Activated naive CD4-positive, alpha-beta T cell treated with anti-CD3 and anti-CD28 coated beads, Interleukin-2, amount 50 U/mL, for 16 hours (primary cell): Measurements from ENCODE around the gene GJB3.
"Not testable (repeated sequence)": the region's sequence is repeated elsewhere in the genome, so short reads cannot be mapped to it uniquely, and the experiment has no call there.

Source experiments
- DNase-seq: peaks from one replicate; pipeline ENCODE4 v3.0.0-alpha.2; 2020

The GJB3 gene

DNA sequence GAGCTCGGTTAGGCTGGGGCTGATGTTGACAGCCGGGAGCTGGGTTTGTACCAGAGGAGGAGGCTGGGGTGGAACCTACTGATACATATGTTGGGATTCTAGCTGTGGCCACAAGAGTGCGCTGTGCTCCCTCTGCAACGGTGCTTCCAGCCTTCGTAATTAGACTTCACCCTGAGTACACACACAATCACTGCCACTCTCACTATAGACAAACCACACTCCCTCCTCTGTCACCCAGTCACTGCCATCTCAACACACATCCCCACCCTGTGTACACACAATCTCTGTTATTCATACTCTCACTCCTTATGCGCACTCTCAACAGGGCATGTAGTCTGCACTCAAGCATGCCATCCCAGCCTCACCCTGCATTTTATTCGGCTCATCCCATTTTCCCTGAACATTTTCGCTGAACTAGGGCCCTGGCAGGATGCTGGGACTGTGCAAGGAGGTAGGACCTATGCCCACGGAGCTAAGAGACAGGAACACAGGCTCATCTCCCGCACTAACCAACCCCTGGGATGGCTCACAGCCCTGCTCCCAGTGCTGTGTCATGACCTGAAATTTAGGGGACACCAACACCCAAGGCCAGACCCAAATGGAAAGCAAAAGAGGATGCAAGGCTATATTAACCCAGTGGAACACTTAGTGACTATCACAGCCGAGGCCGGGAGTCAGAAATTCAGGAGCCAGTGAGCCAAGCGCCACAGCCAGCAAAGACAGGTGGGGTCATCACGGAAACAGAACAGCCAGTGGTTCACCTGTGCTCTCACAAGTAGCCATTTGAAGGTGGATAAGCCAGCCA, 5.7 kb downstream of the GJB3 start:
- peak; percentile 64 for DNase-seq

DNA sequence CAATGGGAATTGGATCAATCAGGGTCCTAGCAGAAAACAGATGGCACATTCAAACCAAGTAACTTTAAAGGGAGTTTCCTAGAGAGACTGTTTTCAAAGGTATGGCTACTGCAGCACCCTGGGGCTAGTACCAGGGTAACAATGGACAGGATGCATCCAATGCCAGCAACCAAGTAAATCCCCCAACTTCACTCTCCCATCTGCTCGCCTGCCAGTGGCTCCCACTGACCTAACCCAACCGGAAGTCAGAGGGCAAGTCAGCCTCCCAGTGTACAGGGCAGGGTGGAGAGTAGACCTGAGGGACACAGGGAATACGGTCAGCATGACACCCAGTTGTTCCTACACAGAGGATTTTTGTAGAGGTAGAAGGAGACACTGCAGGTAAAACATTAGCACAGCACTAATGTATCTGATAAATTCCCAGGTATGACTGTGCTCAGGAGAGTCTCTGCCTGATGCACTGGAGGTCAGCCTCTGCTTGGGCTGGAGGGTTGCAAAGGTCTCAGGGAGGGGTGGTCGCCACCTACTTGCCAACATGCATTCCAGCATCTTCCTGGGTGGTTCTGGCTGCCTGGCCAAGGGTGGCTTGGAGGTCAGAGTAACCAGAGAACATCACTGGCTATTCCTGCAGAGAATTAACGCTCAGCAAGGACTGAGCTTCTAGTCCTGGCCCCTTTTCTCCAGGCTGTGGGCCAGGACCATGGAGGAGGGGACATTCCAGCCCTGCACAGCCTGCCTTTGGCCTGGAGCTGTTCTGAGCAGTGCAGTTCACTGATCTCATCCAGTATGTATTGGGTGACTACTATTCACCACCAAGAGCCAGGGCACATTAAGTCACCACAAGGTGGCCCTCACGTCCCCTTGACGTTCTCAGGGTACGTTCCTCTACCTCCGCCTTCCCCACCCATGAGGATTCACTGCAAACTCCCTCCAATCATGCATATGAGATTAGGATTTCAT, 6.7 kb downstream of the GJB3 start:
- DNase-seq: no peak

DNA sequence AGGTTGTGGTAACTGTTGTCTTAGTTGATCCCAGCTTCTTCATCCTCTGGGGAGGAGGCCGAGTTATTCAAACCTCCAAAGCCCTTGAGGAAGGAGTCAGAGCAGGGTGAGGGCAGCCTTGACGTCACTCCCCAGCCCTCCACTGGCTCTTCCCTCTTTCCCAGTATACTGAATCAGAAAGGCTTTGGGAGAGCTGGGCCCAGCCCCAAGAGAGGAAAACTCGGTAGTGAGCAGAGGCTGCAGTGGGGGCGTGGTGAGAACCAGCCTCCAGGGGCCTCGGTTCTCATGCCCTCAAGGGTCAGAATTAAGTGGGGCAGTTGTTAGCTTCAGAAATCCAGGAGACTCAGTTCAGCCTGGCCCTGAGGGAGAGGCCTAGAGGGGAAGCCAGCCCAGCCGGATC, 10.0 kb downstream of the GJB3 start:
- DNase-seq: no peak

DNA sequence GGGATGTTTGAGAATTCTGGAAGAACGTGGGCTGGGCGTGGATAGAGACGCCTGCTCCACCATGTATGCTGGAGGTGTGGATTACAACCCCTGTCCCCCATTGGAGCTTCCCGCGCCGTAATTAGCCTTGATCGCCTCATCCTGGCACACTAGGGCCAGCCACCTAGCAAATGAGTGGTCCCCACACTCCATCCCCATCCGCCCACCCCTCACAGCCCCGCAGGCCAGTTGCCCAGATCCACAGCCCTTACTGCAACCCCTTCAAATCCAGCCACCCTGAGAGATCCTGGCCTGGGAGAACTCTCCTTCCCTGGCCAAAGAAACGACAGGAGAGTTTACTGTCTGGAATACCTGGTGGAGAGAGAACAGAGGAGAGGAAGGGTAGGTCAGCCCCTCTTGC, 11.4 kb downstream of the GJB3 start:
- DNase-seq: no peak

DNA sequence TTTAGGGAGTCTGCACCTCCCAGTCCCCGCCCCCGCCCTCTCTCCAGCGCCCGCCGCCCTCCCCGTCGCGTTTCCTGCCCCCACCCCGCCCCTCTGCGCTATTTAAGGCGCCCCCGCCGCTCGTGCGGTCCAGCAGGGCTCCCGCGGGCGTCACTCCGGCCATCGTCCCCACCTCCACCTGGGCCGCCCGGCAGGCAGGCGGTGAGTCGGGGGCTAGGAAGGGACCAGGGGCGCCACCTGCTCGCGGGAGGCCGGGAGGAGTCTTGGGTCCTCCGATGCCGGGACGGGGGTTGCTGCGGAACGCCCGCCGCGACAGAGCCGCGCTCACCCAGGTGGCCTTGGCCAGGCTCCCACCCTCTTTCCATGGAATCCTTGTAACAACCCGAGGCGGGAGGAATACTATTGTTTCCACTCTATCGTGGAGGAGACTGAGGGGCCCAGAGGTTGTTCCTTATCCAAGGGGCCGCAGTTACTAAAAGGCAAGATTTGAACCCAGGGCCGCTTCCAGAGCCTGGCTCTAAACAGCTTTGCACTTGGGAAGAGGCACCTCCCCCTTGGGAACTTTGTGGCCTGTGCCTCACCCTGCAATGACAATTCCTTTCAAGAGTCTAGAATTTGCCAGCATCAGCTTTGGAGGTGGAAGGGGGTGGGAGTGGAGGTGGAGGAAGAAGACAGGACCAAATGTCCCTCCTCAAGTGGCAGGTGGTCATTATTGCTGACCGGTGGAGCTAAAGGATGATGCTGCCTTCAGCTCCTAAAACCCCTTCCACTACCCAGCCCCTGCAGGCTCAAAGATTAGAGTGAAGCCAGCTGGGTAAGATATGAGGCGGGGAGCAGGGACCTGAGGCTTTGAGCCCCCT, 12.1 kb downstream of the GJB3 start, which contains the start of gene GJA4:
Gene GJA4, plus strand, starts transcription at position 132 of the 860 bp plus-strand sequence. CDS start 1,215 bp downstream, outside the sequence.
- DNase-seq: no peak

DNA sequence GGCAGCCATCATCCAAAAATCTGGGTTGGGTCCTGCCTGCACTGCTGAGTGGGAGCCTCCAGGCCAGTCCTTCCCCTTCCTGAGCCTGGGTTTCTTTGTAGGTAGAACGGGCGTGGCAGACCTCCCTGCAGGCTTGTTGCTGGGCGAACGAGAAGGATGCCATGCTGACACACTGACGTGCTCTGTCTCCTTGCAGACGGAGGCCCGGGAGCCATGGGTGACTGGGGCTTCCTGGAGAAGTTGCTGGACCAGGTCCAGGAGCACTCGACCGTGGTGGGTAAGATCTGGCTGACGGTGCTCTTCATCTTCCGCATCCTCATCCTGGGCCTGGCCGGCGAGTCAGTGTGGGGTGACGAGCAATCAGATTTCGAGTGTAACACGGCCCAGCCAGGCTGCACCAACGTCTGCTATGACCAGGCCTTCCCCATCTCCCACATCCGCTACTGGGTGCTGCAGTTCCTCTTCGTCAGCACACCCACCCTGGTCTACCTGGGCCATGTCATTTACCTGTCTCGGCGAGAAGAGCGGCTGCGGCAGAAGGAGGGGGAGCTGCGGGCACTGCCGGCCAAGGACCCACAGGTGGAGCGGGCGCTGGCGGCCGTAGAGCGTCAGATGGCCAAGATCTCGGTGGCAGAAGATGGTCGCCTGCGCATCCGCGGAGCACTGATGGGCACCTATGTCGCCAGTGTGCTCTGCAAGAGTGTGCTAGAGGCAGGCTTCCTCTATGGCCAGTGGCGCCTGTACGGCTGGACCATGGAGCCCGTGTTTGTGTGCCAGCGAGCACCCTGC, 13.2 kb downstream of the GJB3 start:
- no peak for DNase-seq

DNA sequence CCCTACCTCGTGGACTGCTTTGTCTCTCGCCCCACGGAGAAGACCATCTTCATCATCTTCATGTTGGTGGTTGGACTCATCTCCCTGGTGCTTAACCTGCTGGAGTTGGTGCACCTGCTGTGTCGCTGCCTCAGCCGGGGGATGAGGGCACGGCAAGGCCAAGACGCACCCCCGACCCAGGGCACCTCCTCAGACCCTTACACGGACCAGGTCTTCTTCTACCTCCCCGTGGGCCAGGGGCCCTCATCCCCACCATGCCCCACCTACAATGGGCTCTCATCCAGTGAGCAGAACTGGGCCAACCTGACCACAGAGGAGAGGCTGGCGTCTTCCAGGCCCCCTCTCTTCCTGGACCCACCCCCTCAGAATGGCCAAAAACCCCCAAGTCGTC, 13.8 kb downstream of the GJB3 start:
- no peak for DNase-seq

DNA sequence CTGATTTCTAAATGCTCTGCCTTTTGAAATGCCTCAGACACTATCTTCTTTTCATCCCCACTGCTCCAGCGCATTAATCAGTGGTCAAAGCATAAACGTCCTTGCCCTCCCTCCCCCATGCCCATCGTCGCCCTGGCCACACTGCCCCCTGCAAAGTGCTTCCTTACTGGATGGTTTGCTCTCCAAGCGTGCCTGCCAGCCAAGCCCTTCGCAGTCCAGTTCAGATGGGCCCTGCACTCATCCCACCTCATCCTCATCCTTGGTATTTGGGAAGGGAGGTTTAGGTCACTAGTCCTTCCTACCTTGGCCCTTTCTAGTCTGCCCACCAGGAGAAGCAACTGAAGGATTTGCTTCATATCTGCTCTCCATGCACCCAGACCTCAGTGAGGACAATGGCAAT, 14.9 kb downstream of the GJB3 start:
- DNase-seq: no peak

DNA sequence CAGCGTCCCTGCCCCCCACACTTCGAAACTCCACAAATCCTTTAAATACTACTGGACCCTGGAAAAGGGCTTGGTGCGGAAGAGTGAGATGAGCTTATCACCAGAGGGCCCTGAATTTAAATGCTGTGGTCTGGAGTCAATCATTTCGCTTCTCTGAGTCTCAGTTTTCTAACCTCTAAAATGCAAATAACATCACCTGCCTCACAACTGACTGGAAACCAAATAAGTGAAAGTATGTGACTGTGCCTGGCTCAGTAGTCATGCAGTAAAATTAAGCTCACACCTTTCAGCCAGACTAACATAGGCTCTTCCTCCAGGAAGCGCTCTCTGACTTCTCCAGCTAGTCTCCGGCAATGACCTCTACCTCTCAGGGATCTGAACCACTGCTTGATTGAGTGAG, 16.0 kb downstream of the GJB3 start:
- DNase-seq: no peak

DNA sequence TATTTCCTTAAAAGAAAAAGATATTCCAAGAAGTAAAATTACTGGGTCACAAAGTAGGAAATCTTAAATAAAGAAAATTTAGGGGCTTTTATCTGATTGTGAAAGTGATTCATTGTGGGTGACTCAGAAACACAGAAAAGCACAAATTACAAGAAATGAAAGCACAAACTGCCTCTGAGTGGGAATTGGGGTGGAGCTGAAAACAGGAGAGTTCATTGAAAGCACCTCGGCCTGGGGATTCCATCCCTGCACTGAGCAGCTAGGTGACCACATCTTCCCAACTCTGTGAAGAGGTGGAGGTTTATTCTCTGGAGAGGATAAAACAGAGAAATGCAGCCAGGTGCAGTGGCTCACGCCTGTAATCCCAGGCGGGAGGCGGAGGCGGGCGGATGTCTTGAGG, 19.2 kb downstream of the GJB3 start:
- no peak for DNase-seq

DNA sequence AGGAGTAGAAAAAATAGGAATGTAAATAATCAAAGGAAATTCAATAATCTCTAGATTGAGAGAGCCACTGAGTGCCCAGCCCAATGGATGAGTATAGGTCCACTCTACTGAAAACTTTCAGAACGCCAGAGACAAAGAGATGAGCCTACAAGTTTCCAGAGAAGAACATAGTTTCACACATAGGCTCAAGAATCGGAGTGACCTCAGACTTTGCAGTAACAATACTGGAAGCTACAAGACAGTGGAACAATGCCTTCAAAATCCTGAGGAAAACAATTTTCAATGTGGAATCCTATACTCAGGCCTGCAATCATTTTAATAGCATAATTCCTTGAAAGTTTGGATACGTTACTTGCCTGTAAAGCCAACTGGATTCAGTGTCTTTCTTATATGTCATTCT, 22.8 kb downstream of the GJB3 start:
- no peak for DNase-seq

DNA sequence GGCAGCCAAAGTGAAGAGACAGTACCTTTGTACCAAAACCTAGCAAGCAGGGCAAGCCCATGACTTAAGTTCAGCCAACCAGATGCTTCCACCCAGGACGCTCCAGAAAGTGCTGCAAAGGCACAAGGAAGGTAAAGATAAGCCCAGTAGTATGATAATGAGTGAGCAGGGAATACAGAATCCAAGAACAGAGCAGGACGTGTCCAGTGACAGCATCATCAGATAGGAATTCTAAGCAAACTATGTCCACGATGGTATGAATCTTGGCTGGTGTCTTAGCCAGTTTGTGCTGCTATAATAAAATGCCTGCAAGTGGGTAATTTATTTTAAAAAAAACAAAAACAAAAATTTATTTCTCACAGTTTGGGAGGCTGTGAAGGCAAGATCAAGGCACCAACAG, 25.4 kb downstream of the GJB3 start:
- DNase-seq: no peak

DNA sequence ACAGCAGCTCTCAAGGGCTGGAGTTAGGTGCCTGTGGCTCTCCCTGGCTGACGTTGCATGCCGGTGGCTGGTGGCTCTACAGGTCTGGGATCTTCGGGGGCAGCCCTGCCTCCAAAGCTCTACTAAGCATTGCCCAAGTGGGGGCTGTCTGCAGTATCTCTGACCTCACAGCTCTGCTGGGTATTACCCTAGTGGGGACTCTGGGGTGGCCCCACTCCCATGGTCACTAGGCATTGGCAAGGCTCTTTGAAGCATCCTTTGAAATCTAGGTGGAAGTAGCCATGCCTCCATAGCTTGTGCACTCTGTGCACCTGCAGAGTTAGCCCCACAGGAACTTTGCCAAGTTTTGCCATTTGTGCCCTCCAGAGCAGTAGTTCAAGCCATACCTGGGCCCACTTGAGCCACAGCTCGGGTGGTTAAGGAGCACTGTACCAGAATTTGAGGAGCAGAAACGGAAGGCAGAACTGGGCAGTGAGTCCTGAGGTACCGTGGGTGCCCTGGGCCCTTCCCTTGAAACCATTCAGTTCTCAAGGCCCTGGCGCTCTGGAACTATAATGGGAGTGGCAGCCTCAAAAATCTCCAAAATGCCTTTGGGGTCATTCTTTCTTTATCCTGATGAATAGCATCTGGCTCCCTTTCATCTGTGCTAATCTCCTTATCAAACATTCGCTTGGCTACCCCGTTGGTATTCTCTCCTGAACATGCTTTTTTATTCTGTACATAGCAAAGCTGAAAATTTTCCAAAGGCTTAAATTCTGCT, 27.2 kb downstream of the GJB3 start:
- no peak for DNase-seq

DNA sequence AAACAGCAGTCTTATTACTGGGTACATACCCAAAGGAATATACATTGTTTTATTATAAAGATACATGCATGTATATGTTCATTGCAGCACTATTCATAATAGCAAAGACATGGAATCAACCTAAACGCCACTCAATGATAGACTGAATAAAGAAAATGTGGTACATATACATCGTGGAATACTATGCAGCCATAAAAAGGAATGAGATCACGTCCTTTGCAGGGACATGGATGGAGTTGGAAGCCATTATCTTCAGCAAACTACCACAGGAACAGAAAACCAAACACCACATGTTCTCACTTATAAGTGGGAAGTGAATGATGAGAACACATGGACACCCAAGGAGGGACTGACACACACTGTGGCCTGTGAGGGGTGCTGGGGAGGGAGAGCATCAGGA, 29.8 kb downstream of the GJB3 start:
- not testable (repeated sequence) for DNase-seq

DNA sequence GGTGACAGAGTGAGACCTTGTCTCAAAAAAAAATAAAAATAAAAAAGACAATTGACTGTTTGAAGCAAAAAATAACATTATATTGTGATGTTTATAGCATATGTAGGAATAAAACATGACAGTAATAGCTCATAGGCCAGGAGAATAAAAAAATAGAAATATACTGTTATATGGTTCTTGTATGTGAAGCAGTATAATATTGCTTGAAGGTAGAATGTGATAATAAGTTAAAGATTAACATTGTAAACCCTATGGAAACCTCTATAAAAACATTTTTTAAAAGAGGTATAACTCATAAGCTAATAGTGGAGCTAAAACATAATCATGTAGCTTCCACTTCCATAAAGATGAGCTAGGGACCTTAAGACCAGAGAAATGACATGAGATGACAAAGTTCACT, 35.3 kb downstream of the GJB3 start:
- no peak for DNase-seq

DNA sequence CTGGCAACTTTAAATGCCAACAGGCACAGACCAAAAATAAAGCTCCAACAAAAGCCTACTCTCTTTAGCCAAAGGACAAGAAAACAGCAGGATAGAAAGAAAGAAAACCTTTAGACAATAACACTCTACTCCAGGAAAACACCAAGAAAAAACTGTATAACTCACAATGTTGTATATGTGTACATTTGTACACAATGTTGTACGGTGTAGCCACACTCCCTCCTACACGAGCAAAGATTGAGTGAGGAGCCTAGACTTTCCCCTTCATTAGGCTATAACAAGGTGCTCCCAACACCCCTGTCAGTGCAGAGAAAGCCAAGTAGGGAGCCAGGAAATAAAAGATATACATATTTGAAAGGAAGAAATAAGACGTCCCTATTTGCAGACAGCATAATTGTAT, 35.8 kb downstream of the GJB3 start:
- DNase-seq: no peak

DNA sequence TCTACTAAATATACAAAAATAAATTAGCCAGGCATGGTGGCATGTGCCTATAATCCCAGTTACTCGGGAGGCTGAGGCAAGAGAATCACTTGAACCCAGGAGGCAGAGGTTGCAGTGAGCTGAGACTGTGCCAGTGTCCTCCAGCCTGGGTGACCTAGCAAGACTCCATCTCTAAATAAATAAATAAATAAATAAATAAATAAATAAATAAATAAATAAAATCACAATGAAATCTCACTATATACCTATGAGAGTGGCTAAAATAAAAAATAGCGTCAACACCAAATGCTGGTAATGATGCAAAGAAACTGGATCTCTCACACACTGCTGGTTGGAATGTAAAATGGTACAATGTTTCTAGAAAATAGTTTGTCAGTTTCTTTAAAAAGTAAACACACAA, 37.8 kb downstream of the GJB3 start:
- not testable (repeated sequence) for DNase-seq

DNA sequence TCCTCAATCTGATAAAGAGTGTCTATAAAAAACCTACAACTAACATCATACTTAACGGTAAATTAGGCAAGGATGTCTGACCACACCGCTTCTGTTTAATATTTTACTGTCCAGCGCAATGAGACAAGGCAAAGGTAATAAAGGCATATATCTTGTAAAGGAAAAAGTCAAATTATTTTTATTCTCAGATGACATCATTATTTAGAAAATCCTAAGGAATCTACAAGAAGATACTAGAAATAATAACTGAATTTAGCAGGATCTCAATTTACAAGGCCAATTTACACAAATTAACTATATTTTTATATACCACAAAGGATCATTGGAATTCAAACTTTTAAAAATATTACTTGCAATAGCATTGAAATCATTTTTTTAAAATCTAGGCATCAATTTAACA, 41.2 kb downstream of the GJB3 start:
- DNase-seq: no peak

DNA sequence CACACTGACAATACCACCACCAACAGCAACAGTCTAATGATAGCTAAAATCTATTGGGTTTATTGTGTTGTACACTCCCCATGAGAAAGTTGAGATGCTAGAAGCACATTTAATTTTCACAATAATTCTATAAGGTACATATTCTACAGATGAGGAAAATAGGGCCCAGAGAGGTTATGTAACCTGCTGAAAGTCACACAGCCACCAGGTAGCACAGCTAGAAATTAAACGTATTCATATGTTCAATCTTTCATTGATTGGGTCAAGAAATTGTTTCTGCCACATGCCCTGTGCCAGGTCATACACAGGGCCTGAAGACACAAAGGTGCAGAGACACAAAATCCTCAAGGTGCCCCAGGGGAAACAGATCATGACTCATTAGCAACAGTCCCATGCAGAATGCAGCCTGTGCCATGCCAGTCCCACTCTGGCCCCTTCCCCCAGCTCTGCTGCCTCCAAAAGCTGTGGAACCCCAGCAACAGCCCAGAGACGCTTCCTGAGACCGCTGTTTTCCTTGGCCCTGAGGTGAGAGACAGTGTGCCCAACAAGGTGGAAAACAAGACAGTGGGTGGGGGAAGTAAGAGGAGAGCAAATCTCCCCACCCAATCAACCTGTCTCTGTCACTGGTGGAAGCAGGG, 43.9 kb downstream of the GJB3 start:
- no peak for DNase-seq

DNA sequence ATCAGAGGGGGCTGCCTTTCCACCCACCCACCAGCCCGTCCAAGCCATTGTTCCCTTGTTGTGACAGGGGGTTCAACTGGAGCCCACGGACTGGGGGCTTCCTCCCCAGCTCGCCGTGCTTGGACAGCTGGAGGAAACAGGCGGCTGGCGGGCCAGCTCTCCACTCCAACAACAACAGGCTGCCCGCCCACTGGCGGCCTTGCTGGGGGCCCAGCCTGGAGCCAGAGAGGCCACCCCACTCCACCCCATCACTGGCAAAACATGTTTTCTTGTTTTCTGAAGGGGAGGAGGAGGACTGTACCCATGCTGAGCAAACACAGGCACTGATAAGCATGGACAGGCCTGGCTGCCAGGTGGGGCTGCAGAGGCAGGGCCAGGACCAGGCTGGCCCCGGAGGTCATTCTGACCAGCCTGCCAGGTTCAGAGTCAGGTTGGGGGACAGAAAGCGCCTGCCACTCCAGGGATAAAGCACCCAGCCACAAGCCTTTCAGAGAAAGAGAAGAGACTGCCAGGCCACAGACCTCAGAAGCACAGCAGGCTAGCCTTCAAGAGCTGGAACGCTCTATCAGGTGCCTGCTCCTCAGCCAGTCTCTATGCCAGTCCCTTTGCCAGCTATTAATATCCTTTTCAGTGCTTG, 44.6 kb downstream of the GJB3 start:
- no peak for DNase-seq
